ENCODE measurements around the gene WDR45B.
A peak's percentile ranks its signal among the peaks of the same experiment; 100 is the strongest.

WDR45B gene

GRCh38 chr17:82647593-82648164, 565 bp downstream of the WDR45B start:
- TF ChIP-seq CTCF (conservative IDR thresholded peaks at IDR 0.05) (no peak), ZFX (IDR thresholded peaks at IDR 0.05) (no peak)
- H3K27ac ChIP-seq = peak overlapping the region; percentile 96

GRCh38 chr17:82645516-82645915, 2.7 kb downstream of the WDR45B start:
- H3K27ac ChIP-seq = no peak overlapping the region
- no peak for TF ChIP-seq CTCF (conservative IDR thresholded peaks at IDR 0.05)
- no peak for TF ChIP-seq ZFX (IDR thresholded peaks at IDR 0.05)

GRCh38 chr17:82644148-82644547, 4.1 kb downstream of the WDR45B start:
- H3K27ac ChIP-seq = no peak overlapping the region
- TF ChIP-seq ZFX (IDR thresholded peaks at IDR 0.05) (no peak), CTCF (conservative IDR thresholded peaks at IDR 0.05) (no peak)

GRCh38 chr17:82642022-82642421, 6.2 kb downstream of the WDR45B start:
- H3K27ac ChIP-seq = no peak overlapping the region
- TF ChIP-seq CTCF (conservative IDR thresholded peaks at IDR 0.05) = no peak
- TF ChIP-seq ZFX (IDR thresholded peaks at IDR 0.05) = no peak

GRCh38 chr17:82640036-82640435, 8.2 kb downstream of the WDR45B start:
- H3K27ac ChIP-seq = no peak overlapping the region
- TF ChIP-seq CTCF (conservative IDR thresholded peaks at IDR 0.05) = no peak
- TF ChIP-seq ZFX (IDR thresholded peaks at IDR 0.05) = no peak

GRCh38 chr17:82639628-82640027, 8.6 kb downstream of the WDR45B start:
- no peak overlapping the region for H3K27ac ChIP-seq
- TF ChIP-seq CTCF (conservative IDR thresholded peaks at IDR 0.05) (no peak), ZFX (IDR thresholded peaks at IDR 0.05) (no peak)

GRCh38 chr17:82638183-82638773, 10.0 kb downstream of the WDR45B start:
- TF ChIP-seq CTCF (conservative IDR thresholded peaks at IDR 0.05) = no peak
- TF ChIP-seq ZFX (IDR thresholded peaks at IDR 0.05) = no peak
- no peak overlapping the region for H3K27ac ChIP-seq

Data from C4-2B (cell line).